OCI-LY1 (cell line): ENCODE data around the gene USH1C.

Experiments used
- H2AFZ ChIP-seq: fragments of 200-600 bp; sonication (generic), shearing (Covaris generic); 2 replicates; pipeline ENCODE4 v1.6.0; 2014; ENCODE audit warnings: antibody characterized with exemption, mild to moderate bottlenecking, low read length
- H3F3A ChIP-seq: fragments of 200-600 bp; sonication (generic), shearing (Covaris generic); 2 replicates; pipeline ENCODE4 v1.6.0; 2014; ENCODE audit warnings: mild to moderate bottlenecking, antibody characterized with exemption, low read length, moderate library complexity; ENCODE audit not compliant: insufficient read depth
- H3K27ac ChIP-seq: fragments of 200-600 bp; sonication (generic); 2 replicates; pipeline ENCODE4 v1.5.1; 2014; ENCODE audit warnings: low read length, mixed run types, mild to moderate bottlenecking, low read depth; ENCODE audit not compliant: poor library complexity, severe bottlenecking
- H3K27me3 ChIP-seq: fragments of 200-600 bp; sonication (generic); 2 replicates; pipeline ENCODE4 v1.6.0; 2014; ENCODE audit warnings: antibody characterized with exemption, mild to moderate bottlenecking, low read length, moderate library complexity; ENCODE audit not compliant: insufficient read depth
- H3K36me3 ChIP-seq: fragments of 200-600 bp; sonication (generic); 2 replicates; pipeline ENCODE4 v1.6.1; 2014; ENCODE audit warnings: mild to moderate bottlenecking, antibody characterized with exemption, low read length, moderate library complexity, mixed read lengths; ENCODE audit not compliant: insufficient read depth
- H3K4me1 ChIP-seq: fragments of 200-600 bp; sonication (generic); 2 replicates; pipeline ENCODE4 v1.5.1; 2014; ENCODE audit warnings: mild to moderate bottlenecking, low read length, moderate library complexity; ENCODE audit not compliant: insufficient read depth, severe bottlenecking
- H3K4me2 ChIP-seq: fragments of 200-600 bp; sonication (generic), shearing (Covaris generic); 2 replicates; pipeline ENCODE4 v1.6.1; 2014; ENCODE audit warnings: low read length
- H3K4me3 ChIP-seq: fragments of 200-600 bp; sonication (generic); 2 replicates; pipeline ENCODE4 v1.5.1; 2014; ENCODE audit warnings: low read length, low read depth, mild to moderate bottlenecking, mixed read lengths; ENCODE audit not compliant: poor library complexity, severe bottlenecking
- H3K79me2 ChIP-seq: fragments of 200-600 bp; shearing (Covaris generic); 2 replicates; pipeline ENCODE4 v1.6.1; 2016; ENCODE audit warnings: mixed run types, low read length, mixed read lengths; ENCODE audit not compliant: insufficient read depth
- H3K9ac ChIP-seq: fragments of 200-600 bp; sonication (generic), shearing (Covaris generic); 2 replicates; pipeline ENCODE4 v1.6.1; 2014; ENCODE audit warnings: mild to moderate bottlenecking, low read length, mixed read lengths
- H3K9me2 ChIP-seq: fragments of 200-600 bp; sonication (generic), shearing (Covaris generic); 2 replicates; pipeline ENCODE4 v1.6.1; 2014; ENCODE audit warnings: low read depth, mild to moderate bottlenecking, low read length, mixed read lengths
- H3K9me3 ChIP-seq: fragments of 200-600 bp; shearing (Covaris generic); 2 replicates; pipeline ENCODE4 v1.6.1; 2014; ENCODE audit warnings: low read length, mixed read lengths
- H4K20me1 ChIP-seq: fragments of 200-600 bp; sonication (generic), shearing (Covaris generic); 2 replicates; pipeline ENCODE4 v1.6.0; 2016; ENCODE audit warnings: mild to moderate bottlenecking, low read length; ENCODE audit not compliant: insufficient read depth
- CTCF ChIP-seq: fragments of 200-600 bp; sonication (generic), shearing (Covaris generic); IDR thresholded peaks from 2 replicates; pipeline ENCODE4 v1.5.1; 2017; ENCODE audit warnings: mild to moderate bottlenecking, antibody characterized with exemption, low read length, moderate library complexity, mixed read lengths
- EZH2 ChIP-seq: fragments of 200-600 bp; sonication (generic), shearing (Covaris generic); IDR thresholded peaks from 2 replicates; pipeline ENCODE4 v1.8.0; 2017; ENCODE audit warnings: borderline replicate concordance, mixed run types, mild to moderate bottlenecking, antibody characterized with exemption, low read length, moderate library complexity, mixed read lengths

The USH1C gene

GRCh38 chr11:17590463-17590862 lies 46.2 kb upstream of the USH1C start:
- Histone ChIP-seq H4K20me1 (no peaks in the 10 kb centered on the region), H3K27me3 (no peaks in the 10 kb centered on the region; the same call in 1 of the 2 replicates), H3K9ac (no peak overlapping the region), H3F3A (no peaks in the 10 kb centered on the region), H3K27ac (no peak overlapping the region), H3K9me3 (no peaks in the 10 kb centered on the region), H3K4me3 (no peak overlapping the region), H2AFZ (no peak overlapping the region), H3K79me2 (no peaks in the 10 kb centered on the region), H3K4me1 (no peaks in the 10 kb centered on the region), H3K4me2 (no peak overlapping the region), H3K9me2 (no peaks in the 10 kb centered on the region), H3K36me3 (no peaks in the 10 kb centered on the region)
- TF ChIP-seq CTCF: no peak
- TF ChIP-seq EZH2: no peak

- no peaks in the 10 kb centered on the region for H4K20me1 ChIP-seq
- no peak overlapping the region for H3K4me3 ChIP-seq
- H3K4me1 ChIP-seq: no peaks in the 10 kb centered on the region
- no peaks in the 10 kb centered on the region for H3K27me3 ChIP-seq
- H3K36me3 ChIP-seq: no peaks in the 10 kb centered on the region
- no peak overlapping the region for H3K4me2 ChIP-seq
- H2AFZ ChIP-seq: no peak overlapping the region
- H3K9me3 ChIP-seq: no peaks in the 10 kb centered on the region
- H3K27ac ChIP-seq: no peak overlapping the region
- no peaks in the 10 kb centered on the region for H3F3A ChIP-seq
- H3K79me2 ChIP-seq: no peaks in the 10 kb centered on the region
- TF ChIP-seq CTCF: no peak
- no peak for TF ChIP-seq EZH2
- no peaks in the 10 kb centered on the region for H3K9me2 ChIP-seq
- H3K9ac ChIP-seq: no peak overlapping the region
Observed at GRCh38 chr11:17588721-17589120, 44.5 kb upstream of the USH1C start.

GRCh38 chr11:17588166-17588565 lies 44.0 kb upstream of the USH1C start:
- Histone ChIP-seq H3F3A (no peaks in the 10 kb centered on the region), H3K79me2 (no peaks in the 10 kb centered on the region), H3K9ac (no peak overlapping the region), H3K9me3 (no peaks in the 10 kb centered on the region), H3K4me2 (no peak overlapping the region), H3K27me3 (no peaks in the 10 kb centered on the region), H3K36me3 (no peaks in the 10 kb centered on the region), H3K4me1 (no peaks in the 10 kb centered on the region), H4K20me1 (no peaks in the 10 kb centered on the region), H2AFZ (no peak overlapping the region), H3K9me2 (no peaks in the 10 kb centered on the region), H3K27ac (no peak overlapping the region), H3K4me3 (no peak overlapping the region)
- TF ChIP-seq EZH2: no peak
- no peak for TF ChIP-seq CTCF
